ENCODE measurements around the gene LIMCH1.

DNA sequence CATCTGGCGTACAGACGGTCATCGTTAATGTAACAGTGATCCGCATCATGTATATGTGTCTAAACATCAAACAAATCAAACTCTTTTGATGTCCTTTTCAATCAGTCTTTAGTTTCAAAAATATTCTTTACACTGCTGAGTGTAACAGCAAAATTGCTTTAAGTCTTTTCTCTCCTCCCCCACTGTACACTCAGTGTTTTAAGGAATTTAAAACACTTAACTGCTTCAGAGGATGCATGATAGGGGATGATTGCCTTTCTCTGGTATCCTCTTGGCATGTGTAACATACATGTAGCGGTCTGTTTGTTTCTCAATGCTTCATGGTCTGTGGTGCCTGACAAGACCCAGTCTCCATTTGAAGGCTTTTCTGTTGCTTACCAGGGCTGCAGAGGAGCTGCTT lies 41.6 kb downstream of the LIMCH1 start:
- TF ChIP-seq, protein P1, sequence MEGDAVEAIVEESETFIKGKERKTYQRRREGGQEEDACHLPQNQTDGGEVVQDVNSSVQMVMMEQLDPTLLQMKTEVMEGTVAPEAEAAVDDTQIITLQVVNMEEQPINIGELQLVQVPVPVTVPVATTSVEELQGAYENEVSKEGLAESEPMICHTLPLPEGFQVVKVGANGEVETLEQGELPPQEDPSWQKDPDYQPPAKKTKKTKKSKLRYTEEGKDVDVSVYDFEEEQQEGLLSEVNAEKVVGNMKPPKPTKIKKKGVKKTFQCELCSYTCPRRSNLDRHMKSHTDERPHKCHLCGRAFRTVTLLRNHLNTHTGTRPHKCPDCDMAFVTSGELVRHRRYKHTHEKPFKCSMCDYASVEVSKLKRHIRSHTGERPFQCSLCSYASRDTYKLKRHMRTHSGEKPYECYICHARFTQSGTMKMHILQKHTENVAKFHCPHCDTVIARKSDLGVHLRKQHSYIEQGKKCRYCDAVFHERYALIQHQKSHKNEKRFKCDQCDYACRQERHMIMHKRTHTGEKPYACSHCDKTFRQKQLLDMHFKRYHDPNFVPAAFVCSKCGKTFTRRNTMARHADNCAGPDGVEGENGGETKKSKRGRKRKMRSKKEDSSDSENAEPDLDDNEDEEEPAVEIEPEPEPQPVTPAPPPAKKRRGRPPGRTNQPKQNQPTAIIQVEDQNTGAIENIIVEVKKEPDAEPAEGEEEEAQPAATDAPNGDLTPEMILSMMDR (IDR thresholded peaks at IDR 0.05) = no peak
- TF ChIP-seq EP300 (IDR thresholded peaks at IDR 0.05) (no peak), POLR2A (IDR thresholded peaks at IDR 0.05) (no peak), POLR2AphosphoS5 (IDR thresholded peaks at IDR 0.05) (no peak)
